Colonic mucosa (tissue), 4 donors: ENCODE data around the gene FBN3. TPM values are rescaled to one million over a fixed set of nuclear protein-coding genes. Genes with fewer than 3 reads are reported as not detected.

Source experiments
- DNase-seq: peaks from one replicate; pipeline ENCODE4 v3.0.0-alpha.2; 2020
- H3K27ac ChIP-seq: fragments of 200-600 bp; one replicate; pipeline ENCODE4 v1.8.0; 2021
- H3K27me3 ChIP-seq: fragments of 200-600 bp; one replicate; pipeline ENCODE4 v1.8.0; 2021
- H3K36me3 ChIP-seq: fragments of 200-600 bp; one replicate; pipeline ENCODE4 v1.8.0; 2021
- H3K4me1 ChIP-seq: fragments of 200-600 bp; one replicate; pipeline ENCODE4 v1.8.0; 2021; ENCODE audit warnings: mild to moderate bottlenecking
- H3K4me3 ChIP-seq: fragments of 200-600 bp; one replicate; pipeline ENCODE4 v1.8.0; 2021
- H3K9ac ChIP-seq, 2 donors: one replicate each; pipeline ENCODE4 v1.7.0; 2013; ENCODE audit warnings: control low read depth in 2 of 2, low read depth in 2 of 2, low read length in 2 of 2
- H3K9me3 ChIP-seq: fragments of 200-600 bp; one replicate; pipeline ENCODE4 v1.8.0; 2021
- CTCF ChIP-seq: fragments of 200-600 bp; IDR thresholded peaks from one replicate; pipeline ENCODE4 v1.8.0; 2022; ENCODE audit warnings: antibody characterized with exemption, mild to moderate bottlenecking
- intact Hi-C: fragments of 100-400 bp; cut with DNase I; formaldehyde crosslinking; loops from one replicate; pipeline ENCODE4 v1.14.1; 2022
- total RNA-seq, 2 donors: library from RNA; stranded (reverse); fragmentation: NEBNext Ultra II Directional in 1 of 2; extraction: Animal tissue kit (Norgen Biotek cat#: 25700) in 1 of 2; gene quantifications; one replicate each; pipeline ENCODE4 v1.2.1, GENCODE V29; 2021
- donor health status: healthy.
- donor health status: DM: no; HTN: no; CAD: no.
- donor health status: DM: no; HTN: no; CAD: no.

FBN3 gene
- total RNA-seq, 2 donors from 2014 or later, result 0.05 TPM; not detected in 1

GRCh38 chr19:8023371-8023770, 126.0 kb downstream of the FBN3 start:
- H3K36me3 ChIP-seq, result no peaks in the 10 kb centered on the region
- no peaks in the 10 kb centered on the region for H3K4me1 ChIP-seq
- no peaks in the 10 kb centered on the region for H3K9me3 ChIP-seq
- TF ChIP-seq CTCF, result no peak
- H3K27ac ChIP-seq, result no peak overlapping the region
- intact Hi-C loops, result no loop called here
- H3K4me3 ChIP-seq, result no peak overlapping the region
- no peak overlapping the region for H3K9ac ChIP-seq
- no peak for DNase-seq
- H3K27me3 ChIP-seq, result no peaks in the 10 kb centered on the region

- Histone ChIP-seq H3K27ac (no peak overlapping the region), H3K36me3 (no peaks in the 10 kb centered on the region), H3K4me1 (no peaks in the 10 kb centered on the region), H3K4me3 (no peak overlapping the region), H3K9ac (no peak overlapping the region), H3K9me3 (no peaks in the 10 kb centered on the region), H3K27me3 (no peaks in the 10 kb centered on the region)
- intact Hi-C loops, result no loop called here
- no peak for DNase-seq
- no peak for TF ChIP-seq CTCF
Measured at GRCh38 chr19:8022275-8022674, 127.1 kb downstream of the FBN3 start.

- H3K9ac ChIP-seq, result no peak overlapping the region
- no peaks in the 10 kb centered on the region for H3K9me3 ChIP-seq
- TF ChIP-seq CTCF, result no peak
- intact Hi-C loops, result no loop called here
- no peaks in the 10 kb centered on the region for H3K36me3 ChIP-seq
- DNase-seq, result no peak
- no peaks in the 10 kb centered on the region for H3K4me1 ChIP-seq
- no peak overlapping the region for H3K4me3 ChIP-seq
- no peak overlapping the region for H3K27ac ChIP-seq
- no peaks in the 10 kb centered on the region for H3K27me3 ChIP-seq
Measured at GRCh38 chr19:8021374-8021773, 128.0 kb downstream of the FBN3 start.

GRCh38 chr19:8020681-8021080, 128.7 kb downstream of the FBN3 start:
- intact Hi-C loops, result no loop called here
- Histone ChIP-seq H3K27ac (no peak overlapping the region), H3K9me3 (no peaks in the 10 kb centered on the region), H3K4me1 (no peaks in the 10 kb centered on the region), H3K36me3 (no peaks in the 10 kb centered on the region), H3K4me3 (no peak overlapping the region), H3K9ac (no peak overlapping the region), H3K27me3 (no peaks in the 10 kb centered on the region)
- DNase-seq, result no peak
- TF ChIP-seq CTCF, result no peak

GRCh38 chr19:8017808-8018207, 131.6 kb downstream of the FBN3 start:
- Histone ChIP-seq H3K9me3 (no peaks in the 10 kb centered on the region), H3K9ac (no peak overlapping the region), H3K27me3 (no peaks in the 10 kb centered on the region), H3K36me3 (no peaks in the 10 kb centered on the region), H3K4me1 (no peaks in the 10 kb centered on the region), H3K27ac (no peak overlapping the region), H3K4me3 (no peak overlapping the region)
- DNase-seq, result peak; percentile 41
- intact Hi-C loops, result loop anchor here (5.0 kb wide), 1 partner anchor 234 kb away; no protein-coding TSS in a partner anchor
- TF ChIP-seq CTCF, result peak; percentile 31

Other genes starting within 250 kb of the FBN3 start
- 10 to 100 TPM; 26.3 to 38.3 TPM for gene MAP2K7, start 245.7 kb downstream of the FBN3 start, total RNA-seq
- gene TGFBR3L, start 234.8 kb downstream of the FBN3 start, total RNA-seq, result not detected
- 10 to 100 TPM; 13.4 to 15.4 TPM for gene SNAPC2, start 229.3 kb downstream of the FBN3 start, total RNA-seq
- 1 to 10 TPM; 1.5 to 4.4 TPM for gene CTXN1, start 223.5 kb downstream of the FBN3 start, total RNA-seq
- 100 to 1,000 TPM in 1 of 2 donors, 10 to 100 TPM in 1; 50.8 to 118 TPM for gene TIMM44, start 205.9 kb downstream of the FBN3 start, total RNA-seq
- 100 to 1,000 TPM in 1 of 2 donors, 10 to 100 TPM in 1; 65.8 to 116 TPM for gene ELAVL1, start 144.0 kb downstream of the FBN3 start, total RNA-seq
- gene CCL25, start 96.8 kb downstream of the FBN3 start, total RNA-seq, result not detected
- 1 to 10 TPM; 2.9 to 5.3 TPM for gene CERS4, start 59.8 kb upstream of the FBN3 start, total RNA-seq
- 100 to 1,000 TPM in 1 of 2 donors, 10 to 100 TPM in 1; 34.1 to 154 TPM for gene CD320, start 158.8 kb upstream of the FBN3 start, total RNA-seq
- gene NDUFA7, start 171.8 kb upstream of the FBN3 start, total RNA-seq, result 10 to 100 TPM; 57.4 to 58.3 TPM
- gene RPS28, start 171.9 kb upstream of the FBN3 start, total RNA-seq, result 1,000 to 10,000 TPM; 1,587 to 1,854 TPM
- gene KANK3, start 193.7 kb upstream of the FBN3 start, total RNA-seq, result 1 to 10 TPM; 1.7 to 2.7 TPM
- 1 to 10 TPM; 7.7 to 8.1 TPM for gene ANGPTL4, start 214.6 kb upstream of the FBN3 start, total RNA-seq
- 100 to 1,000 TPM; 117 to 127 TPM for gene RAB11B, start 240.8 kb upstream of the FBN3 start, total RNA-seq